T-helper 1 cell treated with Interleukin-12 subunit alpha and Interleukin-12 subunit beta and Interleukin-4 antibody, amounts not matched to agents 30 μg/mL and 1 μg/mL, for 36 hours (primary cell): ENCODE data around the gene BCL3.
"Not testable (repeated sequence)": the region's sequence is repeated elsewhere in the genome, so short reads cannot be mapped to it uniquely, and the experiment has no call there.

Experiments used
- H3K27ac Mint-ChIP-seq: one replicate; pipeline ENCODE4 v1.8.0; 2021; ENCODE audit warnings: mild to moderate bottlenecking, mixed read lengths
- H3K27me3 Mint-ChIP-seq: one replicate; pipeline ENCODE4 v1.8.0; 2021; ENCODE audit warnings: low read depth, mixed read lengths
- H3K36me3 Mint-ChIP-seq: one replicate; pipeline ENCODE4 v1.8.0; 2021; ENCODE audit warnings: low read depth, mixed read lengths
- H3K4me1 Mint-ChIP-seq: one replicate; pipeline ENCODE4 v1.8.0; 2021; ENCODE audit warnings: low read depth, mixed read lengths
- H3K4me3 Mint-ChIP-seq: one replicate; pipeline ENCODE4 v1.8.0; 2021; ENCODE audit warnings: mild to moderate bottlenecking, moderate library complexity, mixed read lengths
- H3K9me3 Mint-ChIP-seq: one replicate; pipeline ENCODE4 v1.8.0; 2021; ENCODE audit warnings: mixed read lengths

BCL3 gene

GRCh38 chr19:44772959-44773358, 24.5 kb downstream of the BCL3 start:
- Mint-ChIP-seq H3K4me3 (no peak overlapping the region), H3K36me3 (no peaks in the 10 kb centered on the region), H3K4me1 (peaks cover 21% of the 10 kb centered on the region), H3K9me3 (no peaks in the 10 kb centered on the region), H3K27ac (no peak overlapping the region), H3K27me3 (peaks cover 3% of the 10 kb centered on the region)

GRCh38 chr19:44775676-44776240, 27.2 kb downstream of the BCL3 start:
- Mint-ChIP-seq H3K9me3 (no peaks in the 10 kb centered on the region), H3K4me1 (peaks cover 2% of the 10 kb centered on the region), H3K27ac (no peak overlapping the region), H3K27me3 (peaks cover 3% of the 10 kb centered on the region), H3K36me3 (no peaks in the 10 kb centered on the region), H3K4me3 (no peak overlapping the region)

GRCh38 chr19:44776402-44777096, 28.0 kb downstream of the BCL3 start:
- Mint-ChIP-seq H3K27ac (no peak overlapping the region), H3K4me1 (no peaks in the 10 kb centered on the region), H3K27me3 (peaks cover 3% of the 10 kb centered on the region), H3K9me3 (no peaks in the 10 kb centered on the region), H3K36me3 (no peaks in the 10 kb centered on the region), H3K4me3 (no peak overlapping the region)

GRCh38 chr19:44777715-44778347, 29.3 kb downstream of the BCL3 start, which contains the start of gene CBLC:
Gene CBLC, plus strand, starts transcription at chr19:44777890. Its CDS starts 42 bp downstream, at chr19:44777932.
- H3K27ac Mint-ChIP-seq = no peak within 1 kb of the TSS
- H3K4me1 Mint-ChIP-seq = no peaks in the 10 kb centered on the region
- H3K36me3 Mint-ChIP-seq = no peaks in the 10 kb centered on the region
- H3K9me3 Mint-ChIP-seq = no peaks in the 10 kb centered on the region
- H3K4me3 Mint-ChIP-seq = no peak within 1 kb of the TSS
- H3K27me3 Mint-ChIP-seq = peaks cover 3% of the 10 kb centered on the region

- peaks cover 3% of the 10 kb centered on the region for H3K27me3 Mint-ChIP-seq
- H3K4me3 Mint-ChIP-seq = no peak overlapping the region
- no peak overlapping the region for H3K27ac Mint-ChIP-seq
Observed at GRCh38 chr19:44779150-44779549, 30.6 kb downstream of the BCL3 start.

GRCh38 chr19:44781694-44782093, 33.2 kb downstream of the BCL3 start:
- not testable (repeated sequence) for H3K36me3 Mint-ChIP-seq, H3K4me3 Mint-ChIP-seq, H3K27me3 Mint-ChIP-seq, H3K9me3 Mint-ChIP-seq, H3K4me1 Mint-ChIP-seq, H3K27ac Mint-ChIP-seq

More at GRCh38 chr19:44779150-44779549, 30.6 kb downstream of the BCL3 start:
- Mint-ChIP-seq H3K36me3 (no peaks in the 10 kb centered on the region), H3K9me3 (no peaks in the 10 kb centered on the region), H3K4me1 (peaks cover under 1% of the 10 kb centered on the region)

GRCh38 chr19:44782729-44783128, 34.2 kb downstream of the BCL3 start:
- peaks cover 4% of the 10 kb centered on the region for H3K4me1 Mint-ChIP-seq

GRCh38 chr19:44783545-44783944, 35.0 kb downstream of the BCL3 start:
- Mint-ChIP-seq H3K36me3 (no peaks in the 10 kb centered on the region), H3K9me3 (no peaks in the 10 kb centered on the region), H3K27ac (no peak overlapping the region), H3K4me3 (no peak overlapping the region), H3K27me3 (no peaks in the 10 kb centered on the region), H3K4me1 (peaks cover 4% of the 10 kb centered on the region)

More at GRCh38 chr19:44782729-44783128, 34.2 kb downstream of the BCL3 start:
- H3K9me3 Mint-ChIP-seq = no peaks in the 10 kb centered on the region
- no peak overlapping the region for H3K4me3 Mint-ChIP-seq
- H3K27me3 Mint-ChIP-seq = no peaks in the 10 kb centered on the region
- H3K27ac Mint-ChIP-seq = peak overlapping the region; percentile 17
- no peaks in the 10 kb centered on the region for H3K36me3 Mint-ChIP-seq

GRCh38 chr19:44785271-44785670, 36.8 kb downstream of the BCL3 start:
- Mint-ChIP-seq H3K27ac (no peak overlapping the region), H3K4me1 (peaks cover 4% of the 10 kb centered on the region), H3K4me3 (no peak overlapping the region), H3K36me3 (no peaks in the 10 kb centered on the region), H3K27me3 (no peaks in the 10 kb centered on the region), H3K9me3 (no peaks in the 10 kb centered on the region)

GRCh38 chr19:44785993-44786392, 37.5 kb downstream of the BCL3 start:
- peaks cover 4% of the 10 kb centered on the region for H3K4me1 Mint-ChIP-seq
- no peak overlapping the region for H3K4me3 Mint-ChIP-seq
- no peaks in the 10 kb centered on the region for H3K9me3 Mint-ChIP-seq
- H3K27ac Mint-ChIP-seq = no peak overlapping the region
- no peaks in the 10 kb centered on the region for H3K36me3 Mint-ChIP-seq
- no peaks in the 10 kb centered on the region for H3K27me3 Mint-ChIP-seq

GRCh38 chr19:44788971-44789370, 40.5 kb downstream of the BCL3 start:
- no peaks in the 10 kb centered on the region for H3K9me3 Mint-ChIP-seq
- no peak overlapping the region for H3K27ac Mint-ChIP-seq
- no peaks in the 10 kb centered on the region for H3K27me3 Mint-ChIP-seq
- H3K36me3 Mint-ChIP-seq = no peaks in the 10 kb centered on the region
- H3K4me3 Mint-ChIP-seq = no peak overlapping the region
- H3K4me1 Mint-ChIP-seq = peaks cover 4% of the 10 kb centered on the region

- Mint-ChIP-seq H3K4me3 (no peak overlapping the region), H3K36me3 (no peaks in the 10 kb centered on the region), H3K27me3 (no peaks in the 10 kb centered on the region), H3K27ac (no peak overlapping the region), H3K4me1 (no peaks in the 10 kb centered on the region), H3K9me3 (no peaks in the 10 kb centered on the region)
Observed at GRCh38 chr19:44789943-44790483, 41.5 kb downstream of the BCL3 start.

- Mint-ChIP-seq H3K9me3 (no peaks in the 10 kb centered on the region), H3K4me3 (no peak overlapping the region), H3K36me3 (no peaks in the 10 kb centered on the region), H3K27ac (no peak overlapping the region), H3K27me3 (no peaks in the 10 kb centered on the region), H3K4me1 (peaks cover 6% of the 10 kb centered on the region)
Observed at GRCh38 chr19:44792281-44792680, 43.8 kb downstream of the BCL3 start.

- no peak overlapping the region for H3K4me3 Mint-ChIP-seq
- H3K27me3 Mint-ChIP-seq = no peaks in the 10 kb centered on the region
- H3K9me3 Mint-ChIP-seq = no peaks in the 10 kb centered on the region
- H3K4me1 Mint-ChIP-seq = peaks cover 8% of the 10 kb centered on the region
- no peak overlapping the region for H3K27ac Mint-ChIP-seq
- no peaks in the 10 kb centered on the region for H3K36me3 Mint-ChIP-seq
Observed at GRCh38 chr19:44794610-44795009, 46.1 kb downstream of the BCL3 start.
